OCI-LY1 (cell line): ENCODE results near the gene TTC23L.

Source experiments
- EZH2 ChIP-seq: fragments of 200-600 bp; sonication (generic), shearing (Covaris generic); IDR thresholded peaks from 2 replicates; pipeline ENCODE4 v1.8.0; 2017; ENCODE audit warnings: borderline replicate concordance, mixed run types, mild to moderate bottlenecking, antibody characterized with exemption, low read length, moderate library complexity, mixed read lengths
- TF ChIP-seq, protein P1 (sequence below): fragments of 200-600 bp; sonication (generic), shearing (Covaris generic); IDR thresholded peaks from 2 replicates; pipeline ENCODE4 v1.5.1; 2017; ENCODE audit warnings: mild to moderate bottlenecking, antibody characterized with exemption, low read length, moderate library complexity, mixed read lengths

DNA sequence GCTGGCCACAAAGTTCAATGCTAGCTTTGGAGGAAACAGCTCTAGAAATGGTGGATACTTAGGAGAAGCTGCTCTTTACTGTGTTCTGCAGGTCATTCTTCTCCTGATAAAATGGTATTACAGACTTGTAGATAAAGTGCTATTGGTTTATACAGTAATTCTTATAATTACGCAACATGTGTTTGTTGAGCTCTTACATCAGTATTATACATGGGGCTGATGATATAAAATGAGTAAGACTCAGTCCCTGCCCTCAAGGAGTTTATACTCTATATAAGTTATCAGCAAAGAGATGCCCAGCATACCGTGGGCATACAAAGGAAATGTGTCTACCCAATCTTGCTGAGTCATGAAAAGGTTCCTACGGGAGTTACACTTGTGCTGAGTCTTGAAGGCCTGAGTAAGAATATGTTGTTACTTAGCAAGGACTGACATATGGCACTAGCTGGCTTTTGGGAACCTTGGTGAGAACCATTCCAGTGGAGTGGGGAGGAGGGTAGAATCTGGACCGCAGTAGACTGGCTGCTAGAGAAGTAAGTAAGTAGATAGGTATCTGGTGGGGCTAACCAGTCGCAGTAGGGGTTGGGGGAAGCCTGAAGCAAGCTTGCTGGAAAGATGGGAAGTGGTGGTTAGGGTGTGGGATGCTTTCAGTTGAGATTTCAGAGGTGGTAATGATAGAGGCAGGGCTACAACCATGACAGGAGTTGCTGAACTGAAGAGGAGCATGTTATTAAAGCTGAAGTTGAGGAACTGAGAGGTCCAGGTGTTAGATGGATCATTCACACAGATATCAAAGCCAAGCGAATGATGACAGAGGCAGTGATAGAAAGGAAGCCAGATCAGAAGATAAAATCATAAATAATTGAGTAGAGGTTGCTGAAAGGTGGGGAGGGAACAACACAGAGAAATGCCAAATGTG lies 11.1 kb upstream of the TTC23L start:
- TF ChIP-seq, protein P1, sequence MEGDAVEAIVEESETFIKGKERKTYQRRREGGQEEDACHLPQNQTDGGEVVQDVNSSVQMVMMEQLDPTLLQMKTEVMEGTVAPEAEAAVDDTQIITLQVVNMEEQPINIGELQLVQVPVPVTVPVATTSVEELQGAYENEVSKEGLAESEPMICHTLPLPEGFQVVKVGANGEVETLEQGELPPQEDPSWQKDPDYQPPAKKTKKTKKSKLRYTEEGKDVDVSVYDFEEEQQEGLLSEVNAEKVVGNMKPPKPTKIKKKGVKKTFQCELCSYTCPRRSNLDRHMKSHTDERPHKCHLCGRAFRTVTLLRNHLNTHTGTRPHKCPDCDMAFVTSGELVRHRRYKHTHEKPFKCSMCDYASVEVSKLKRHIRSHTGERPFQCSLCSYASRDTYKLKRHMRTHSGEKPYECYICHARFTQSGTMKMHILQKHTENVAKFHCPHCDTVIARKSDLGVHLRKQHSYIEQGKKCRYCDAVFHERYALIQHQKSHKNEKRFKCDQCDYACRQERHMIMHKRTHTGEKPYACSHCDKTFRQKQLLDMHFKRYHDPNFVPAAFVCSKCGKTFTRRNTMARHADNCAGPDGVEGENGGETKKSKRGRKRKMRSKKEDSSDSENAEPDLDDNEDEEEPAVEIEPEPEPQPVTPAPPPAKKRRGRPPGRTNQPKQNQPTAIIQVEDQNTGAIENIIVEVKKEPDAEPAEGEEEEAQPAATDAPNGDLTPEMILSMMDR: no peak
- no peak for TF ChIP-seq EZH2
